Measurements from ENCODE around the gene ABLIM2.

ABLIM2 gene

GRCh38 chr4:8135666-8136065 is 22.9 kb downstream of the ABLIM2 start:
- TF ChIP-seq EZH2 (optimal IDR thresholded peaks at IDR 0.05; ENCODE audit: low read depth, low read length) = no peak
- no peak for TF ChIP-seq EZH2phosphoT487 (IDR thresholded peaks at IDR 0.05; ENCODE audit: low read length)
- no peak for TF ChIP-seq CTCF (IDR thresholded peaks at IDR 0.05; ENCODE audit: low read length)
- Histone ChIP-seq H3K4me1 (ENCODE audit: low read length) (no peaks in the 10 kb centered on the region), H3K9me3 (replicated peaks; ENCODE audit: insufficient read depth, low read length) (no peaks in the 10 kb centered on the region), H3K36me3 (replicated peaks; ENCODE audit: insufficient read depth, low read length) (no peaks in the 10 kb centered on the region), H3K27ac (ENCODE audit: low read length) (no peak overlapping the region), H3K27me3 (replicated peaks; ENCODE audit: insufficient read depth, low read length) (peaks cover 95% of the 10 kb centered on the region), H3K4me2 (ENCODE audit: low read depth, low read length) (no peak overlapping the region), H3K9ac (ENCODE audit: low read length) (no peak overlapping the region), H3K9me2 (replicated peaks; ENCODE audit: insufficient read depth, low read length) (no peaks in the 10 kb centered on the region), H3F3A (ENCODE audit: insufficient read depth, low read length) (no peaks in the 10 kb centered on the region), H3K79me2 (ENCODE audit: low read length) (no peaks in the 10 kb centered on the region), H3K4me3 (ENCODE audit: low read length) (no peak overlapping the region), H2AFZ (ENCODE audit: low read length) (no peak overlapping the region), H4K20me1 (ENCODE audit: insufficient read depth, low read length) (no peaks in the 10 kb centered on the region)
- DNase-seq = no peak

GRCh38 chr4:8133897-8134563 is 24.6 kb downstream of the ABLIM2 start:
- Histone ChIP-seq H3K9ac (ENCODE audit: low read length) (no peak overlapping the region), H3K4me2 (ENCODE audit: low read depth, low read length) (no peak overlapping the region), H3K27ac (ENCODE audit: low read length) (no peak overlapping the region), H3K27me3 (replicated peaks; ENCODE audit: insufficient read depth, low read length) (peaks cover 97% of the 10 kb centered on the region), H3K4me3 (ENCODE audit: low read length) (no peak overlapping the region), H3K36me3 (replicated peaks; ENCODE audit: insufficient read depth, low read length) (no peaks in the 10 kb centered on the region), H3K79me2 (ENCODE audit: low read length) (no peaks in the 10 kb centered on the region), H4K20me1 (ENCODE audit: insufficient read depth, low read length) (no peaks in the 10 kb centered on the region), H3K9me2 (replicated peaks; ENCODE audit: insufficient read depth, low read length) (no peaks in the 10 kb centered on the region), H3K4me1 (ENCODE audit: low read length) (no peaks in the 10 kb centered on the region), H3F3A (ENCODE audit: insufficient read depth, low read length) (no peaks in the 10 kb centered on the region), H3K9me3 (replicated peaks; ENCODE audit: insufficient read depth, low read length) (no peaks in the 10 kb centered on the region), H2AFZ (ENCODE audit: low read length) (no peak overlapping the region)
- TF ChIP-seq EZH2phosphoT487 (IDR thresholded peaks at IDR 0.05; ENCODE audit: low read length) = no peak
- no peak for TF ChIP-seq CTCF (IDR thresholded peaks at IDR 0.05; ENCODE audit: low read length)
- no peak for TF ChIP-seq EZH2 (optimal IDR thresholded peaks at IDR 0.05; ENCODE audit: low read depth, low read length)
- DNase-seq = no peak

- no peaks in the 10 kb centered on the region for H3K4me1 ChIP-seq (ENCODE audit: low read length)
- no peaks in the 10 kb centered on the region for H3K9me2 ChIP-seq (replicated peaks; ENCODE audit: insufficient read depth, low read length)
- H3F3A ChIP-seq (ENCODE audit: insufficient read depth, low read length) = no peaks in the 10 kb centered on the region
- H3K36me3 ChIP-seq (replicated peaks; ENCODE audit: insufficient read depth, low read length) = no peaks in the 10 kb centered on the region
- no peaks in the 10 kb centered on the region for H3K79me2 ChIP-seq (ENCODE audit: low read length)
- no peak overlapping the region for H3K4me3 ChIP-seq (ENCODE audit: low read length)
- no peaks in the 10 kb centered on the region for H4K20me1 ChIP-seq (ENCODE audit: insufficient read depth, low read length)
- H3K4me2 ChIP-seq (ENCODE audit: low read depth, low read length) = no peak overlapping the region
- no peak for TF ChIP-seq EZH2phosphoT487 (IDR thresholded peaks at IDR 0.05; ENCODE audit: low read length)
- TF ChIP-seq CTCF (IDR thresholded peaks at IDR 0.05; ENCODE audit: low read length) = no peak
- TF ChIP-seq EZH2 (optimal IDR thresholded peaks at IDR 0.05; ENCODE audit: low read depth, low read length) = no peak
- H3K27me3 ChIP-seq (replicated peaks; ENCODE audit: insufficient read depth, low read length) = peaks cover 98% of the 10 kb centered on the region
- H3K9ac ChIP-seq (ENCODE audit: low read length) = no peak overlapping the region
- H2AFZ ChIP-seq (ENCODE audit: low read length) = no peak overlapping the region
- no peaks in the 10 kb centered on the region for H3K9me3 ChIP-seq (replicated peaks; ENCODE audit: insufficient read depth, low read length)
- no peak for DNase-seq
- H3K27ac ChIP-seq (ENCODE audit: low read length) = no peak overlapping the region
Measured at GRCh38 chr4:8132947-8133705, 25.5 kb downstream of the ABLIM2 start.
